ENCODE data around the gene SKOR1. TPM values are rescaled to one million over a fixed set of nuclear protein-coding genes. Genes with fewer than 3 reads are reported as not detected.

The SKOR1 gene
- total RNA-seq, 1 donor from 2014 or later, result 0.22 TPM

DNA sequence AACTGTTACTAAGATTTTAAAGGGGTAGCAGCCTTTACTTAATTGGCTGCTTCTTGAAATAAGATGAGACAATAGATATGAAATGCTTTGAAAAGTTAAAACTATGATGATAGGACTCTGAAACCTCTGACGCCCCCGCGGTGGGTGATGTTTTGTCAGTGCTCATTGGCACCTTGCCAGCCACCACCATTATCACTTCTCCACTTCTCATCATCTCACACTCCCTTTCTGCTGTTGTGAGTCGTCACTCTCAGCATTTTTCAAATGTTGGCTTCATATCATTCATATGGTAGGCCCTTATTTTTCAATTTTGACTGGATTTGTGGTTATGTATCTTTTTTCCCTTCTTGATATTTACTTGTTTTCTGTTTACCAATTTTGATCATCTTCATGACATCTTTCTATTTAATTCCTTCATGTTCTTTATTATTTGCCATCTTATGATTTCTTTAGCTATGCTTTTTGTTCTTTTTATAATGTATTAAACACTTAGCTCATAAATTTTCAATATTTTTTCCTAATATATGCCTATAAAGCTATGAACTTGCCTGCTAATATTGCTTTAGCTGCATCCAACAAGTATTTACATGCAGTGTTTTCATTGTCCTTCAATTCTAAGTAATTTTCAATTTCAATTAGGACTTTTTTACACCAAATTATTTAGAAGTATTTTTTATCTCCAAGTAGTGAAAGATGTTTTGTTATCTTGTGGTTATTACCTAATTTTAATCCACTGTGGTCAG is 30.3 kb upstream of the SKOR1 start:
- intact Hi-C loops (cut with micrococcal nuclease), result no loop called here

DNA sequence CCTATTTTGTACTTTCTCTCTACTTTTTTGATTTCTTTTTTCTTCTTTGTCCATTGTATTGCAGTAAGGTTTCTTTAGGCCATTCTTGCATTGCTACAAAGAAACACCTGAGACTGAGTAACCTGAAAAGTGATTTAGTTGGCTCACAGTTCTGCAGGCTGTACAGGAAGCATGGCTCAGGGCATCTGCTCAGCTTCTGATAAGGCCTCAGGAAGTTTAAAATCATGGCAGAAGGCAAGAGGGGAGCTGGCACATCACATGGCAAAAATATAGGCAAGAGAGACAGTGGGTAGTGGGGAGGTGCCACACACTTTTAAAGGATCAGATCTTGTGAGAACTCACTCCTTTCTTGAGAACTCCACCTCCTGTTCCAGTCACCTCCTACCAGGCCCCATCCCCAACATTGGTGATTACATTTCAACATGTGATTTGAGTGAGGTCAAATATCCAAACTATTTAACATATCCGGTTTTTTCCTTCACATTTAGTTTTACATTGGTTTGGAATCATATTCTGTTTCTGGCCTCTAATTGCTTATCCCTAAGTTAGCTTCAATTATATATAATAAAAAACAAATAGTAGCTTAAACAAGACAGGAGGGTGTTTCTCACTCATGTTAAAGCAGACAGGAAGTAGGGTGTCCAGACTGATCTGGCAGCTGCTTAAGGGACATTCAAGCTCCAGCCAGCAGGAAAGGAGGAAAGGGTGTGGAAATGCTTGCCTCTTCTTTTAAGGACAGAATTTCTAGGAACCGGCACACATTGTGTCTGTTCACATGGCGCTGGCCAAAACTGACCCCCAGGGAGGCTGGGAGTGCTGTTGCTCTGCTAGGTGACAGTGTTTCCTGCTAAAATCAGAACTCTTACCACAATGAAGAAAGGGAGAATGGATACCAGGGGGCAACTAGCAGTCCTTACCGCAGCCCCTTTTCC is 28.8 kb upstream of the SKOR1 start:
- intact Hi-C loops (cut with micrococcal nuclease), result no loop called here

DNA sequence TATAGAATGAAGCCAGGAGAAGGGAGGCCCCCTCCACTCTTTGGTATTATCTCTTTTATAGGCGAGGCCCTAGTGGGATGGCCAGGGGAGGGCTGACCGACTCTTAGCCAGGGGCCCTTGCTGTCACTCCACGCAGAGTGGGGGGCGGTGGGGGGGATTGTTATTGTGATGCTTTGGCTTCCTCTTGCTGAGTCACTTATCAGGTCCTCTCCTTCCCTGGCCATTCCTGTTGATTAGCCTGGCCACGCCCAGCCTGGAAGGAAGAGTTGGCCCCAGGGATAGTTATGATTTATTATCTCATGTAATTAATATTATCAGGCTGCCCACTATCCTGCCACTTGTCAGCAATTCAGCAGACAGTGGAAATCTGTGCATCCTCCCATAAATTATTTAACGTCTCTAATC is 25.5 kb upstream of the SKOR1 start:
- intact Hi-C loops (cut with micrococcal nuclease), result no loop called here

DNA sequence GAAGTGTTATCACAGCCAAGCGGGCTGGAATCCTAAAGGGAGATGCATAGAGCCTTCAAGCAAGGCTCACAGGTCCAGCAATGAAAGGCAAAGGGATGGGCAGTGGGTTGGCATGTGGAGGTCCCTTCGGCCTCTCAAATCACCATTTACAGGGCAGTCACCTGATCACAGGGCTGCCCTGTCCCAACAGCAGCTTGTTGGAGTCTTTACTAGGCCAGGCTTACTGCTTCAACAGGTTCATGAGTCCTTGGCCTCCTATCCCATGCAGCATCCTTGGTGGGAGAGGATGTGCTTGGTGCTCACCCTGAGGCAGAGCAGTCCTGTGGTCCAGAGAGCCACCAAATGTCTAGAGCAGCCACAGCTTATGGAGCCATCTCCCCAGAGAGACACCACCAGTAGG is 24.2 kb upstream of the SKOR1 start:
- intact Hi-C loops (cut with micrococcal nuclease), result no loop called here

DNA sequence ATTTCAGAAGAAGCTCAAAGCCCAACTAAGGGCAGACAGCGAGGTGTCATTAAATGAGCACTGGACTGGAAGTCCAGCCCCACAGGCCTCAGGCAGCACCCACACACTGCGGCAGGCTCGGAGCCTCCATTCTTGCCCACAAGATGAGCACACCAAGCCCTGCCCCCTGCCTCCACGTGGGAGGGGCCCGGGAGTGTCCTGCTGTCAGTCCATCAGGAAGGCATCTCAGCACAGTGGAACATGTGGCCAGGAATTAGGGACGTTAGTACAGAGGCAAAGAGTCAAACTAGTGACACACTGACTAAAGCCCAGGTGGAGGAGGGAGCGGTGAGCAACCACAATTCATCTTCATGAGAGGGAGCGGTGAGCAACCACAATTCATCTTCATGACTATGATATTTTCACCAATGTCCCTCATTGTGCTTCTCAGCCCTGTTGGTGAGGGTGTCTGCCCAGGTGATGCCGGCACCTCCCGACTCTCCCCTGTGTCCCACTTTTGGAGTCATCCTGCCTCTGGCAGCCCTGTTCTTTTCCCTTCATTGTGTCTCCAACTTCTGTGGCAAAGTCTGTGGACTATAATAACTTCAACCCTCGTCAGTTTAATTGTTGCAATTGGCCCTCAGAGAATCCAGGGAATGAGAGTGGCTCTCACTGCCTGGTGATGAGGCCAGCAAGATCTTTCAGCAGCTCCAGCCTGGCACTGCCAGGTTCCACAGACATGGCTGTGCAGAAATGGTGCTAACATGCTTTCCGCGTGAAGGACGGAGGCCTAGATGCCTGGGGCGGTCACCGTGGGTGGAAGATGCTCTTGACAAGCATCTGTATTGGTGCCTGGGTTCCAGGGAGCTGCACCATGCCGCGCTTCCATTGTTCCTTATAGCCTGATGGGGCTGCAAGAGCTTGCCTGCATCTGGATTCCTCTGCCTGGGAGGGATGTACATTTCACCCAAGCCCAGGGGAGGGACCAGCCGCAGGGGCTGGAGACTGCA is 23.1 kb upstream of the SKOR1 start:
- intact Hi-C loops (cut with micrococcal nuclease), result no loop called here

DNA sequence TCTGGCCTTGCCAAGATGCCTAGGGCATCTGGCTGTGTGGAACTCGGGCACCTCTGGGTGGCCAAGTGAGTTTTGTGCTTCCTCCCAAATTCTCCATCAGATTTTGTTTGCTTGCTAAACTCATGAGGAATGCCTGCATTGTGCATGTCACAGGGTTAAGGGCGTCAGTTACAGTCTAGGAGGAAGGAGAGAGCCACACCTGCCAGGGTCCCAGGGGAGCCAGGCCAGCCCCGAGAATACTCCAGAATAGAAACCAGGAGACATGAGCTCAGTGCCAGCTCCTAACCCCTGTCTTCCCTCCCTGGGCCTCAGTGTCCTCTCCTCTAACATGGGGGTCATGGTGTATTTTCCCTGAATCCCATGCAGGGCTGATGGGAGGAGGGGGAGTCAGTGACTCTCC is 22.0 kb upstream of the SKOR1 start:
- intact Hi-C loops (cut with micrococcal nuclease), result no loop called here

DNA sequence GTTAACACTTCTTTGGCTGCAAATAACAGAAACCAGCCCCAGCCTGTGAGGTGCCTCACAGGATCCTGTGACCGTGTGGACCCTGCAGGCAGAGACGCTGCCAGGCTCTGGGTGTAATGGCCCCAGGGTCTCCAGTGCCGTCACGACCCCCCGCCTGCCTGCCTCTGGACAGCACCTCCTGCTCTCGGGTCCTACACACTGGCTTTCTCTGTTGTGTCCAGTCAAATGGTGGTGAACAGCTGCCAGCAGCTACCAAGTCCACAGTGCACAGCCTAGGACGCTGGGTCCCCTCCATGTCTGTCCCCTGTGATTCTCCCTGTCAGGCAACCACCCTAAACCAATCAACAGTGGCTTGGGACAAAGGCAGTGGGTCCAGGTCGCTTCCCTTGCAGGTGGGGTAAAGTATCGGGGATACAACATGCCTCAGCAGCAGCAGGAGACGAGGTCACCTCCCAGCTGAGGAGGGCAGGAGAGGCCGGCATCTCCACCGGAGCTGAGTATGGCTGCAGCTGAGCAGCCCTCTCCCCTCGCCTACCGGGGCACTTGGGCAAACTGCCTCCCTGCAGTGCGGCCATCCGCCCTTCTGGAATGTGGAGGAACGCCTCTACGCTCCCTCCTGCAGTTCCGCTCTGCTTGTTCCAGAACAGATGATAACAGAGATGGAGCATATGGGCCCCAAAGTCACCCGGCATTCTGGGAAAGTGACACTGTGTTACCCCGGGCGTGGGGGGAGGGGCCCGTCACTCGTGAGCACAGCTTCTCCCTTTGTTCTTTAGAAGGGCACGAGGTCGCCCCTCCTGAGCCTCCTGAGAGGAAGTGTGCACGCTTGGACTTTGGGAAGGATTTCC is 21.1 kb upstream of the SKOR1 start:
- intact Hi-C loops (cut with micrococcal nuclease), result no loop called here

DNA sequence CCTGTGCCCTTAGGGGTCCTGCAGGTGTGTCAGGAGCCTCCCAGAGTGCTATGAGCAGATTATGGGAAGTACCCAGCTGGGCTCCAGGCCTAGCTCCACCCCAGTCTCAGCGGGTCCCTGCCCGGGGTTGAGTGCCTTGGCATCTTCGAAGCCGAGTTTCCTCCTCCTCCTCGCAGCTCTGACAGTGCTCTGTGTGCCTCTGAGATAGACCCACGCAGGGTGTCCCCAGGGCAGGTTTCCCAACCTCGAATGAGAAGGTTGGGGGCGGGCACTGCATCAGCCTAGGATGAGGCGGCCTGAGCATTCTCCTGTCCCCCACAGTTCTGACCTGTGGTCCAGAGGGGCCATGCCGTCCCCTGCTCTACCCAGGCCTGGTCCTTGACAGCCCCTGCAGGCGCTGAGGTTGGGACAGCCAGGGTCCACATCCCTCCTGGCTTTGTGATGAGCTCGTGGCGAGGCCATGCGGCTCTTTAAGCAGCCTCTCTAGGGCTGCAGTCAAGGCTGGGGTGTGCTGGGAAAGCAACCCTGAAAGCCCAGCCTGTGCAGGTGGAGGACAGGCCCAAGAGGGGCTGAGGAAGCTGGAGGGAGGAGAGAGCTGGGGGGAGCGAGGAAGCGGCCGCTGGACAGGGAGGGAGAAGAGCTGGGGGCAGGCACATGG is 20.2 kb upstream of the SKOR1 start:
- intact Hi-C loops (cut with micrococcal nuclease), result no loop called here

DNA sequence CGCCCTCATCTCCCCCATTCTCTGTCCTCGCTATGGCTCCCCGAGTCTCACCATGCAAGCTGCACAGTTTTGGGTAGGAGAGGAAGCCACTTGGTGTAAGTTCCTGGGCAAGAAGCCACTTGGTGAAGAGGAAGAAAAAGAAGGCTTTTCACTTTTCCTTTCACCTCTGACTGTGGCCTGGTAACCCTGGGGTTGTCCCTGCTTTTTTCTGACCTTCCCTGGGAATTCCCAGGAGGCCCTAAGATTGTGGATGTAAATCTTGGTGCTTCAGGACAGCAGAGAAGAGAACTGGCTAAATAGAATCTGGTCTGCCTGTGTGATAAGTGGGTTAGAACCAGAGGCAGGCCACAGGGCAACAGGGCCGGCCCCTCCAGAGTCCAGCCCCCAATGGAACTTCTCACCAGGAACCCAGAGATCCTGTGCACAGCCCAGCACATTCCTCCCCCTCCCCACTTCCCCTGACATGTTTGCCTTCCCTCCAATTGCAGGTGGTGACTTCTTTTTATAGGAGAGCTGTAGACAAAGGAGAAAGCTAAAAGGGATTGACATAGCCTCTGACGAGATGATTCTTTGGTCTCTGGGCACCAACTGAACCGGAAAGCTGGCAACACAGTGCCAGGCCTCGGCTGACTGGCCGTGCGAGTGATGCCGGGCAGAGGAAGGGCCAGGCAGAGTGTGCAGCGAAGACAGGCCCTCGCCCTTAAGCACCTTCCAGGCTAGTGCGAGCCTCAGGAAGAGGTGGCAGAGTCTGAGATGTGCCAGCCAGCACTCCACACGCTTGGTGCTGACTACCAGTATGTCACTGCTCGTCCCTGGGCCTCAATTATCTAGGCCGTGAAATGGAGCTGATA is 19.4 kb upstream of the SKOR1 start:
- intact Hi-C loops (cut with micrococcal nuclease), result no loop called here

DNA sequence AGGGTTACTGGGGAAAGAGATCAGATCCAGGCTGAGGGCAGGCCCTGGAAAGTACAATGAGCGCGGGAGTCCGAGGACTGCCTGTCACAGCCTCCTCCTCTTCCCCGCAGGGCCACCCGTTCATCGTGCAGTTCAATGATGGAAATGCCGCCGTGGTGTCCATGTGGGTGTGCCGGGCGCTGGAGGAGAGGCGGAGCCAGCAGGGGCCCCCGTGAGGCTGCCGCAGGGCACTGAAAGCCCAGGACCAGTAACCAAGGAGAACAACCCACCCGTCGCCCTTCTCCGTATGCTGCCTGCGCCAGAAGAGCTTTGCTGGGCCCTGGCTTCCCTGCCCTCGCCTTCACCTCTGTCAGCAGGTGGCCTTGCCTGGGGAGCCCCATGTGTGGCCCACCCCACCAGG is 18.8 kb upstream of the SKOR1 start:
- intact Hi-C loops (cut with micrococcal nuclease), result no loop called here

DNA sequence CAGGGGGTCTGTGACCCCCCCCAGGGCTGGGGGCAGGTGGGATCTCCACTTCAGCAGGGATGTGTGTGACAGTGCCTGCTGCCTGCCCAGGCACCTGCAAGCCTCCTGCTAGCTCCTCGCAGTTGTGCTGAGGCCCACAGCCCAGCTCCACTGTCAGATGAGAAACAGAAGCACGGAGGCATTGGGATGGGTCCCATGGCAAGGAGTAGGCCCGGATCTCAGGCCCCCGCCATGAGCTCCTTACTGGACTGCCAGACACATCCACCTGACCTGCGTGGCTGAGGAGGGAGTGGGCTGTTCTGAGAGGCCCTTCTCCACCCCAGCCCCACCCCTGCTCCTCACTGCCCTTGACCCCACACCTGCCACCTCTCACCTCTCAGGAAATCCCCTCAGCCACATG is 18.2 kb upstream of the SKOR1 start:
- intact Hi-C loops (cut with micrococcal nuclease), result no loop called here

DNA sequence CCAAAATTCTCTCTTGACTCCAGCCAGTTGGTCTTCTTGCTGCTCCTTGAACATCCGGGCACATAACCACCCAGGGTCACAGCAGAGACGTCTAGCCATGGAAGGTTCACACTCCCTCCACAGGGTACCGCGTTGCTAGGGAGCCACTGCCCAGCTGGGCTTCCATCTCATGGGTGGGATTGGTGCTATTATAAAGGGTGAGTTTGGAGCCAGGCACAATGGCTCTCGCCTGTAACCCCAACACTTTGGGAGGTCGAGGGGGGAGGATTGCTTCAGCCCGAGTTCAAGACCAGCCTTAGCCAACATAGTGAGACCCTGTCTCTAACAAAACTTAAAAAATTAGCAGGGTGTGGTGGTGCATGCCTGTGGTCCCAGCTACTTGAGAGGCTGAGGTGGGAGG is 17.5 kb upstream of the SKOR1 start:
- intact Hi-C loops (cut with micrococcal nuclease), result no loop called here

DNA sequence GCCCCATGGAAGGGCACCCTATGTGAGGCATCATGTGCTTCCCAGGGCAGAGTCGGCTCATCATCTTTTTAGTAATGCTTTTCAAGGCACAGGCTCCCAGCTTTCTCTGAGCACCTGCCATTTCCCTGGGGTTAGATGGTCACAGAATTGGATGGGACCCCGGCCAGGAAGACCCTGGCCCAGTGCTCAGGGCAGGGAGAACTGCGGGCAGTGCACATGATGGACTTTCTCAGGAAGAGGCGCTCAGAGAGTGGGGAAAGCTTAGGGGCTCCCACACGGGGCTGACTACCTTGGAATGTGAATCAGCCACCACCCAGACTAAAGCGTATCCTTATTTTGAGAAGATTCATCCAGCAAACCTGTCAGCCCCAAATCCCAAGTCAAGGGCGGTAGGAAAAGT is 16.5 kb upstream of the SKOR1 start:
- intact Hi-C loops (cut with micrococcal nuclease), result no loop called here

DNA sequence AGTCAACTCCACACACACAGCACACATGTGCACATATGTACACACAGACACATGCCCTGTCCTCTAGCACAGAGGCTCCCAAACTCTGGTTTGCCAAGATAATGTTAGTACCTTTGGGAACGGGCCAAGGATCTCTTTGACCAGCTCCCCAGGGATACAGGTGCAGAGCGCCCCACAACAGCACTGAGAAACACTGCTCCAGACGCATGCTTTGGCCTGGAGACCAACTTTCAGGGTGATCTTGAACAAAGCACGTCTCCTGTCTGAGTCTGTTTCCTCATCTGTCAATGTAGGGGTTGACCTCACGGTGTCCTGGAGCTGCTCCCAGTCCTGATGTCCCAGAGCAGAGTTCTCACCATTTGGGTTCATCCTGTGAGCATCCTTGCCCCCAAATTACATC is 15.9 kb upstream of the SKOR1 start:
- intact Hi-C loops (cut with micrococcal nuclease), result no loop called here

DNA sequence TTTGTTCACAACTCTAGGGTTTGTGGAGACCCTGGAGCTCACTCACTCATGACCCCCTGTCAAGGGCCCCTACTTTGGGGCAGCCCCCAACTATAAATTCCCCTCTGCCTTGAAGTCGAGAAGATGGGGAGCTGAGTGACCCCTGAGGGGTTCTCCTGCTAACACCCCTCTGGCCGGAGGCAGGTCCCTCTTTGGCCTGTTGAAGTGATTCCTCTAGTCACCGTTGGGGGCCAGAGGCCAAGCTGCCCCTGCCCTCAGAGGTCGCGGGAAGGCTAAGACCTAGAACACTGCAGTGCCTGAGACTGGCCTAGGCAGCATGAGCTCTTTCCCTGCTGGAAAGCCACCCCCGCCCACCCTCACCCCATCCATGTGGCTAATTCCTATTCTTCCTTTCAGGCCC is 15.4 kb upstream of the SKOR1 start:
- intact Hi-C loops (cut with micrococcal nuclease), result no loop called here

DNA sequence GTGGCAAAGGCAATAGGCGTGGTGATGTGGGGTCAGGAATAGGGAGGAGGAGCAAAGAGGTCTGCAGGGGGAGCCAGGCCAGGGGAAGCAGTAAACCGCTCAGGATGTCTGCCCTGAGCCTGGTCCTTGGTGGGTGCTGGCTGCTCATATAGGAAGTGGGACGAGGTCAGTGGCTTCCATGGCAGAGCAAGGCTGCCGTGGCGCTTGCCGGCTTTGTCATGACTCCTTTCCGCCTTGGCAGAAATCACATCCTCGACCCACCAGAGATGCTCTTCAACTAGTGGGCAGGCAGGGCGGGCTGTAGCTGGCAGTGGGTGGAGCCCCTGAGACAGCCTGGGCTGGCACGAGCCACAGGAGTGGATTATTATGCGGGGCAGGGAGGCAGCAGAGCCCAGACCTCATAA is 13.1 kb upstream of the SKOR1 start:
- intact Hi-C loops (cut with micrococcal nuclease), result no loop called here

DNA sequence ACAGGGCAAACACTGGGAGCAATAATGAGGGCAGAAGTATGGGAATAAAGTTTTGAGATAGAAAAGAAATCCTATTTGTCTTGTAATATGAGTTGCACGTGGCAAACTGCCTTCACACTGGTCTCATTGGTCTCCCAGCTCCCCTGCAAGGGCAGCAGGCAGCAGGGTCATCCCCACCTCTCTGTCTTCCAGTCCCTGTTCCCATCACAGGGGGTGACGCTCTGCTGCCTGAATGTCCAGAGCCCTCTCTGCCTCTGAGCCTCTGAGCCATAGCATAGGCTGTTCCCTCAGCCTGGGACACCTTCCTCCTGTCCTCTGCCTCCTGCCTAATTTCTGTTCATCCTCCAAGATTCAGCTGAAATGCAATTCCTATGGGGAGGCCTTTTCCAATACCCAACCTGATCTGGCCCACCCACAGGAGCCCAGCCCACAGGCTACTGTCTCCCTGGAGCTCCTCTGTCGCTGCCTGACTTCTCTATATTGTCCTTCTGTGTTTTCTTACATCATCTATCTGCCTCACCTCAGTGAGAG is 12.1 kb upstream of the SKOR1 start:
- intact Hi-C loops (cut with micrococcal nuclease), result no loop called here

DNA sequence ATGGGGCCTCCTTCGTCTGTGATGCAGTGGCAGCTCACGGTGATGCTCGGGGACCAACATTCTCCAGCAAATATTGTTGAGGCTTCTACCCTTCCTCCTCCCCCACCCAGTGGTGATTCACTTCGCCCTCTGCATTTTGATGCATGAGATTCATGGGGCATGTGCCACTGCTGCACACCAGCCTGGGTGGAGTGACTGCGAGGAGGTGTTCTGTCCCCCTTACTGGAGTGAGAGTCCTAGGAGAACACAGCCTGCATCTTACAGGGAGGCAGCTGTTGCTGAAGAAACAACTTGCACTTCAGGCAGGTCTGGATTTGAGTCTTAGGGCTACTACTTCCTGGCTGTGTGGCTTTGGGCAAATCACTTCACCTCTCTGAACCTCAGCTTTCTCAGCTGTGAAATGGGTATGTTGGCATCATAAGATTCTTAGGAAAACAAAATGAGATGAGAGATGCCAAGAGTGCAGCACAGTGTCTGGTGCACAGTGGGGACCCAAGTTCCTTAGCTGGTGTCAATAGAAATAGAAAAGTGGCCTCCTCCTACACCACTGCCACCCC is 10.2 kb upstream of the SKOR1 start:
- intact Hi-C loops (cut with micrococcal nuclease), result no loop called here

DNA sequence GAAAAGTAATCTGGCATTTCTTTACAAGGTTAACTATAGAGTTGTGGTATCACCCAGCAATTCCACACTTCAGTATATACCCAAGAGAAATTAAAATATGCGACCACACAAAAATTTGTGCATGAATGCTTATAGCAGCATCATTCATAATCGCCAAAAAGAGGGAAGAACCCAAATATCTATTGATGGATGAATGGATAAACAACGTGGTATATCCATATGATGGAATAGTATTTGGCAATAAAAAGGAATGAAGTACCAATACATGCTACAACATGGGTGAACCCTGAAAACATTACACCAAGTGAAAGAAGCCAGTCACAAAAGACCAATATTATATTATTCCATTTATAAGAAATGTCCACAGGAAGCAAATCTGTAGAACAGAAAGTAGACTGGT is 8.6 kb upstream of the SKOR1 start:
- intact Hi-C loops (cut with micrococcal nuclease), result no loop called here

All from T-helper 1 cell treated with Interleukin-12 subunit alpha and Interleukin-12 subunit beta and Interleukin-4 antibody, amounts not matched to agents 30 ng/mL and 1 ng/mL, for 36 hours (primary cell).